Esophagus squamous epithelium (tissue), 4 donors: ENCODE results near the gene EPHA2.

Experiments
- CTCF ChIP-seq, 6 experiments: fragments of 450-650 bp in 4 of 6; fragments of 200-600 bp in 2 of 6; sonication (generic) in 2 of 6; IDR thresholded peaks; one replicate each; pipeline ENCODE4 v1.5.1; 2016 to 2019; ENCODE audit warnings: antibody characterized with exemption in 6 of 6, mild to moderate bottlenecking in 4 of 6, moderate library complexity in 4 of 6
- POLR2A ChIP-seq, 4 donors: fragments of 450-650 bp; IDR thresholded peaks; one replicate each; pipeline ENCODE4 v1.6.1; 2017; ENCODE audit warnings: antibody characterized with exemption in 4 of 4, mild to moderate bottlenecking in 4 of 4, moderate library complexity in 3 of 4

GRCh38 chr1:16161717-16162116 lies 5.8 kb upstream of the EPHA2 start:
- TF ChIP-seq CTCF (IDR thresholded peaks at IDR 0.05) (no peak), POLR2A (IDR thresholded peaks at IDR 0.05) (no peak)
